OCI-LY7 (cell line): ENCODE data around the gene AUTS2. TPM values are rescaled to one million over a fixed set of nuclear protein-coding genes. Genes with fewer than 3 reads are reported as not detected.

ENCODE experiments used
- BruUV-seq: library from RNA; stranded (reverse); fragments of 400-500 nt; replicated peaks from 2 replicates; lab custom pipeline; 2021; lab: Mats Ljungman, UMichigan
- CTCF ChIA-PET: fragments of 300-600 bp; sonication (Branson Sonifier 250); formaldehyde crosslinking; loops from one replicate; lab custom pipeline; 2022; ENCODE audit warnings: antibody characterized with exemption; ENCODE audit not compliant: unreplicated experiment; lab: Charles Lee
- POLR2A ChIA-PET: fragments of 300-600 bp; sonication (Branson Sonifier 250); formaldehyde crosslinking; loops from one replicate; lab custom pipeline; 2022; ENCODE audit warnings: antibody characterized with exemption; lab: Charles Lee
- DNase-seq: peaks from one replicate; pipeline ENCODE4 v3.0.0-alpha.2; 2015; ENCODE audit warnings: low spot score
- H2AFZ ChIP-seq: fragments of 200-600 bp; sonication (generic), shearing (Covaris generic); 2 replicates; pipeline ENCODE4 v1.6.1; 2014; ENCODE audit warnings: mild to moderate bottlenecking, antibody characterized with exemption, low read length, moderate library complexity
- H3K27ac ChIP-seq: fragments of 200-600 bp; sonication (generic); 2 replicates; pipeline ENCODE4 v1.5.1; 2014; ENCODE audit warnings: mixed run types, low read depth, mild to moderate bottlenecking, moderate library complexity, low read length, inconsistent platforms; ENCODE audit not compliant: poor library complexity, severe bottlenecking
- H3K36me3 ChIP-seq: fragments of 200-600 bp; sonication (generic); 2 replicates; pipeline ENCODE4 v1.6.1; 2014; ENCODE audit warnings: mild to moderate bottlenecking, antibody characterized with exemption, low read length, moderate library complexity, mixed read lengths; ENCODE audit not compliant: insufficient read depth
- H3K4me1 ChIP-seq: fragments of 200-600 bp; sonication (generic); 2 replicates; pipeline ENCODE4 v1.5.1; 2014; ENCODE audit warnings: mild to moderate bottlenecking, low read length; ENCODE audit not compliant: insufficient read depth, poor library complexity, severe bottlenecking
- H3K4me2 ChIP-seq: fragments of 200-600 bp; sonication (generic); 2 replicates; pipeline ENCODE4 v1.6.1; 2014; ENCODE audit warnings: mild to moderate bottlenecking, low read length
- H3K4me3 ChIP-seq: fragments of 200-600 bp; sonication (generic); 2 replicates; pipeline ENCODE4 v1.5.1; 2014; ENCODE audit warnings: mild to moderate bottlenecking, low read depth, low read length; ENCODE audit not compliant: poor library complexity, severe bottlenecking
- H3K79me2 ChIP-seq: fragments of 200-600 bp; sonication (generic); 2 replicates; pipeline ENCODE4 v1.6.1; 2016; ENCODE audit warnings: low read depth, mild to moderate bottlenecking, low read length, moderate library complexity, mixed read lengths; ENCODE audit not compliant: insufficient read depth
- H3K9me2 ChIP-seq: fragments of 200-600 bp; sonication (generic); 2 replicates; pipeline ENCODE4 v1.6.1; 2016; ENCODE audit warnings: mild to moderate bottlenecking, low read length, mixed read lengths; ENCODE audit not compliant: insufficient read depth
- H3K9me3 ChIP-seq: fragments of 200-600 bp; sonication (generic); 2 replicates; pipeline ENCODE4 v1.6.1; 2014; ENCODE audit warnings: mild to moderate bottlenecking, mixed run types, low read length, mixed read lengths
- H4K20me1 ChIP-seq: fragments of 200-600 bp; sonication (generic); 2 replicates; pipeline ENCODE4 v1.6.1; 2014; ENCODE audit warnings: mild to moderate bottlenecking, antibody characterized with exemption, low read length, moderate library complexity, mixed read lengths; ENCODE audit not compliant: insufficient read depth
- CTCF ChIP-seq: fragments of 200-600 bp; sonication (generic); conservative IDR thresholded peaks from 2 replicates; pipeline ENCODE4 v1.5.1; 2014; ENCODE audit warnings: mild to moderate bottlenecking, antibody characterized with exemption, low read length, moderate library complexity, mixed read lengths
- EZH2phosphoT487 ChIP-seq: fragments of 200-600 bp; sonication (generic); IDR thresholded peaks from 2 replicates; pipeline ENCODE4 v1.6.1; 2018; ENCODE audit warnings: low read depth, borderline replicate concordance, mild to moderate bottlenecking, mixed run types, antibody characterized with exemption, low read length, moderate library complexity, mixed read lengths
- intact Hi-C: fragments of 100-400 bp; cut with micrococcal nuclease; formaldehyde crosslinking; loops from one replicate; pipeline ENCODE4 v1.10.0; 2022; ENCODE audit not compliant: unreplicated experiment
- total RNA-seq, 2 experiments: library from RNA; depleted of rRNA in 1 of 2; stranded (reverse); fragments of >200 nt in 1 of 2; shearing (Covaris generic) in 1 of 2; gene quantifications; 2 replicates each; pipeline ENCODE4 v1.2.3, GENCODE V29; 2014 to 2022

The AUTS2 gene
- total RNA-seq, 2 experiments from 2014 or later: 37.9 to 78.5 TPM

GRCh38 chr7:70294211-70294911, 696.1 kb downstream of the AUTS2 start:
- CTCF ChIA-PET: no interaction called here
- no peak overlapping the region for H3K27ac ChIP-seq
- intact Hi-C loops: no loop called here
- no peaks in the 10 kb centered on the region for H3K36me3 ChIP-seq
- no peaks in the 10 kb centered on the region for H3K9me3 ChIP-seq
- DNase-seq: no peak
- no peaks in the 10 kb centered on the region for H3K79me2 ChIP-seq
- no peak overlapping the region for H2AFZ ChIP-seq
- no peak for TF ChIP-seq EZH2phosphoT487
- TF ChIP-seq CTCF: no peak
- no peak overlapping the region for H3K4me2 ChIP-seq
- no peaks in the 10 kb centered on the region; the same call in 1 of the 2 replicates for H4K20me1 ChIP-seq
- BruUV-seq: no TSS peak
- no peaks in the 10 kb centered on the region for H3K4me1 ChIP-seq
- H3K4me3 ChIP-seq: no peak overlapping the region
- H3K9me2 ChIP-seq: no peaks in the 10 kb centered on the region
- POLR2A ChIA-PET: no interaction called here

- POLR2A ChIA-PET: no interaction called here
- intact Hi-C loops: no loop called here
- no peak overlapping the region for H3K27ac ChIP-seq
- H4K20me1 ChIP-seq: no peaks in the 10 kb centered on the region; the same call in 1 of the 2 replicates
- no peaks in the 10 kb centered on the region for H3K79me2 ChIP-seq
- H3K9me3 ChIP-seq: no peaks in the 10 kb centered on the region
- CTCF ChIA-PET: no interaction called here
- no peaks in the 10 kb centered on the region for H3K4me1 ChIP-seq
- H3K9me2 ChIP-seq: no peaks in the 10 kb centered on the region
- no peak overlapping the region for H3K4me2 ChIP-seq
- DNase-seq: no peak
- H3K36me3 ChIP-seq: no peaks in the 10 kb centered on the region
- no peak for TF ChIP-seq EZH2phosphoT487
- TF ChIP-seq CTCF: no peak
- no TSS peak for BruUV-seq
- no peak overlapping the region for H2AFZ ChIP-seq
- no peak overlapping the region for H3K4me3 ChIP-seq
These were observed 700.7 kb downstream of the AUTS2 start for GRCh38 chr7:70298780-70299471.

GRCh38 chr7:70299472-70299807, 701.2 kb downstream of the AUTS2 start:
- Histone ChIP-seq H3K4me3 (no peak overlapping the region), H3K79me2 (no peaks in the 10 kb centered on the region), H3K4me1 (no peaks in the 10 kb centered on the region), H2AFZ (no peak overlapping the region), H3K9me3 (no peaks in the 10 kb centered on the region), H3K27ac (no peak overlapping the region), H3K36me3 (no peaks in the 10 kb centered on the region), H3K4me2 (no peak overlapping the region), H3K9me2 (no peaks in the 10 kb centered on the region), H4K20me1 (no peaks in the 10 kb centered on the region)
- POLR2A ChIA-PET: no interaction called here
- no peak for DNase-seq
- intact Hi-C loops: no loop called here
- no peak for TF ChIP-seq CTCF
- TF ChIP-seq EZH2phosphoT487: no peak
- CTCF ChIA-PET: no interaction called here
- no TSS peak for BruUV-seq
